ENCODE results near the gene BICC1. TPM values are rescaled to one million over a fixed set of nuclear protein-coding genes. Genes with fewer than 3 reads are reported as not detected.
A peak's percentile ranks its signal among the peaks of the same experiment; 100 is the strongest.
"Not testable (repeated sequence)": the region's sequence is repeated elsewhere in the genome, so short reads cannot be mapped to it uniquely, and the experiment has no call there.

The BICC1 gene
- total and polyA plus RNA-seq, 2 experiments from 2014 or later, result 6.4 to 13.2 TPM

- no peaks in the 10 kb centered on the region for H3K27me3 ChIP-seq
- H3K27ac ChIP-seq, result no peak overlapping the region
- no peak for DNase-seq (ENCODE audit: low read depth in 1 of 2, low spot score in 1 of 2)
- no peak overlapping the region for H3K4me3 ChIP-seq
- no peaks in the 10 kb centered on the region for H3K9me3 ChIP-seq (ENCODE audit: low read depth)
- H3K36me3 ChIP-seq, result no peaks in the 10 kb centered on the region
- no peak for TF ChIP-seq CTCF (IDR thresholded peaks at IDR 0.05; ENCODE audit: low read depth, low read length)
- H3K4me1 ChIP-seq (ENCODE audit: low read depth), result no peaks in the 10 kb centered on the region
Measured at GRCh38 chr10:58854811-58855210, 342.1 kb downstream of the BICC1 start.

- Histone ChIP-seq H3K36me3 (no peaks in the 10 kb centered on the region), H3K4me3 (no peak overlapping the region), H3K27me3 (no peaks in the 10 kb centered on the region), H3K4me1 (ENCODE audit: low read depth) (no peaks in the 10 kb centered on the region), H3K9me3 (ENCODE audit: low read depth) (no peaks in the 10 kb centered on the region), H3K27ac (no peak overlapping the region)
- no peak for TF ChIP-seq CTCF (IDR thresholded peaks at IDR 0.05; ENCODE audit: low read depth, low read length)
- peak; percentile 68 to 95 for DNase-seq (ENCODE audit: low read depth in 1 of 2, low spot score in 1 of 2)
Measured at GRCh38 chr10:58856508-58857240, 344.0 kb downstream of the BICC1 start.

- H3K27ac ChIP-seq, result no peak overlapping the region
- no peaks in the 10 kb centered on the region for H3K9me3 ChIP-seq (ENCODE audit: low read depth)
- no peaks in the 10 kb centered on the region for H3K27me3 ChIP-seq
- H3K4me3 ChIP-seq, result no peak overlapping the region
- TF ChIP-seq CTCF (IDR thresholded peaks at IDR 0.05; ENCODE audit: low read depth, low read length), result no peak
- H3K36me3 ChIP-seq, result no peaks in the 10 kb centered on the region
- DNase-seq (ENCODE audit: low read depth in 1 of 2, low spot score in 1 of 2), result no peak
- no peaks in the 10 kb centered on the region for H3K4me1 ChIP-seq (ENCODE audit: low read depth)
Measured at GRCh38 chr10:58857251-58857805, 344.7 kb downstream of the BICC1 start.

- not testable (repeated sequence) for H3K4me3 ChIP-seq
Measured at GRCh38 chr10:58858123-58858522, 345.5 kb downstream of the BICC1 start.

GRCh38 chr10:58859526-58859925 lies 346.9 kb downstream of the BICC1 start:
- TF ChIP-seq CTCF (IDR thresholded peaks at IDR 0.05; ENCODE audit: low read depth, low read length), result no peak
- H3K4me3 ChIP-seq, result no peak overlapping the region

More at GRCh38 chr10:58858123-58858522, 345.5 kb downstream of the BICC1 start:
- not testable (repeated sequence) for H3K27me3 ChIP-seq; DNase-seq (ENCODE audit: low read depth in 1 of 2, low spot score in 1 of 2); H3K27ac ChIP-seq; H3K36me3 ChIP-seq; H3K4me1 ChIP-seq (ENCODE audit: low read depth); H3K9me3 ChIP-seq (ENCODE audit: low read depth)

GRCh38 chr10:58867683-58868082 lies 355.0 kb downstream of the BICC1 start:
- H3K27ac ChIP-seq, result no peak overlapping the region
- H3K27me3 ChIP-seq, result no peaks in the 10 kb centered on the region
- DNase-seq (ENCODE audit: low read depth in 1 of 2, low spot score in 1 of 2), result no peak
- H3K4me3 ChIP-seq, result no peak overlapping the region
- TF ChIP-seq CTCF (IDR thresholded peaks at IDR 0.05; ENCODE audit: low read depth, low read length), result no peak
- H3K4me1 ChIP-seq (ENCODE audit: low read depth), result no peaks in the 10 kb centered on the region
- no peaks in the 10 kb centered on the region for H3K36me3 ChIP-seq
- no peaks in the 10 kb centered on the region for H3K9me3 ChIP-seq (ENCODE audit: low read depth)

More at GRCh38 chr10:58859526-58859925, 346.9 kb downstream of the BICC1 start:
- DNase-seq (ENCODE audit: low read depth in 1 of 2, low spot score in 1 of 2), result no peak
- Histone ChIP-seq H3K9me3 (ENCODE audit: low read depth) (no peaks in the 10 kb centered on the region), H3K27me3 (no peaks in the 10 kb centered on the region), H3K36me3 (no peaks in the 10 kb centered on the region), H3K4me1 (ENCODE audit: low read depth) (no peaks in the 10 kb centered on the region), H3K27ac (no peak overlapping the region)
